Ovary (tissue), 3 donors: ENCODE data around the gene SLC1A5.

ENCODE experiments used
- CTCF ChIP-seq, 3 donors: fragments of 450-650 bp in 2 of 3; fragments of 200-600 bp in 1 of 3; IDR thresholded peaks; one replicate each; pipeline versions ENCODE4 v1.5.1 to v1.8.0; 2016 to 2022; ENCODE audit warnings: antibody characterized with exemption in 3 of 3, mild to moderate bottlenecking in 1 of 3
- POLR2A ChIP-seq: fragments of 450-650 bp; IDR thresholded peaks from one replicate; pipeline ENCODE4 v1.6.1; 2017; ENCODE audit warnings: antibody characterized with exemption, mild to moderate bottlenecking, moderate library complexity
- donor health status: DM: no; HTN: no; CAD: no.

- TF ChIP-seq CTCF (IDR thresholded peaks at IDR 0.05) (no peak), POLR2A (no peak)
These were observed 28.5 kb downstream of the SLC1A5 start for GRCh38 chr19:46759817-46760333.
